Measurements from ENCODE around the gene SCYGR3.

- TF ChIP-seq, protein P1, sequence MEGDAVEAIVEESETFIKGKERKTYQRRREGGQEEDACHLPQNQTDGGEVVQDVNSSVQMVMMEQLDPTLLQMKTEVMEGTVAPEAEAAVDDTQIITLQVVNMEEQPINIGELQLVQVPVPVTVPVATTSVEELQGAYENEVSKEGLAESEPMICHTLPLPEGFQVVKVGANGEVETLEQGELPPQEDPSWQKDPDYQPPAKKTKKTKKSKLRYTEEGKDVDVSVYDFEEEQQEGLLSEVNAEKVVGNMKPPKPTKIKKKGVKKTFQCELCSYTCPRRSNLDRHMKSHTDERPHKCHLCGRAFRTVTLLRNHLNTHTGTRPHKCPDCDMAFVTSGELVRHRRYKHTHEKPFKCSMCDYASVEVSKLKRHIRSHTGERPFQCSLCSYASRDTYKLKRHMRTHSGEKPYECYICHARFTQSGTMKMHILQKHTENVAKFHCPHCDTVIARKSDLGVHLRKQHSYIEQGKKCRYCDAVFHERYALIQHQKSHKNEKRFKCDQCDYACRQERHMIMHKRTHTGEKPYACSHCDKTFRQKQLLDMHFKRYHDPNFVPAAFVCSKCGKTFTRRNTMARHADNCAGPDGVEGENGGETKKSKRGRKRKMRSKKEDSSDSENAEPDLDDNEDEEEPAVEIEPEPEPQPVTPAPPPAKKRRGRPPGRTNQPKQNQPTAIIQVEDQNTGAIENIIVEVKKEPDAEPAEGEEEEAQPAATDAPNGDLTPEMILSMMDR (IDR thresholded peaks at IDR 0.05; ENCODE audit: low read depth, low read length, missing input control), result no peak
- TF ChIP-seq ATF3 (IDR thresholded peaks at IDR 0.05) (no peak), RAD21 (IDR thresholded peaks at IDR 0.05) (no peak), YY1 (IDR thresholded peaks at IDR 0.05) (no peak), SP1 (IDR thresholded peaks at IDR 0.05) (no peak), GABPA (IDR thresholded peaks at IDR 0.05 in 1 of 2, conservative IDR thresholded peaks at IDR 0.05 in 1 of 2) (no peak), TAF1 (conservative IDR thresholded peaks at IDR 0.05) (no peak), ZBTB33 (IDR thresholded peaks at IDR 0.05) (no peak)
Measured at GRCh38 chr2:227614740-227615139, at the start of gene SCYGR3.
